ENCODE data around the gene DNAJC1. TPM values are rescaled to one million over a fixed set of nuclear protein-coding genes. Genes with fewer than 3 reads are reported as not detected.
"Not testable (repeated sequence)": the region's sequence is repeated elsewhere in the genome, so short reads cannot be mapped to it uniquely, and the experiment has no call there.

The DNAJC1 gene
- total RNA-seq, 2 experiments from 2014 or later: 16.8 to 19.3 TPM

- H3K27ac Mint-ChIP-seq: no peak overlapping the region
- H3K4me3 ChIP-seq (ENCODE audit: low read length): no peak overlapping the region
These were observed 159.9 kb downstream of the DNAJC1 start for GRCh38 chr10:21843645-21844044.

GRCh38 chr10:21841273-21841672 is 162.3 kb downstream of the DNAJC1 start:
- CTCF ChIA-PET; DNase-seq; H3K9me3 Mint-ChIP-seq; POLR2A ChIA-PET; H3K36me3 ChIP-seq (ENCODE audit: insufficient read depth, low read length); H3K27me3 Mint-ChIP-seq; H3K4me3 Mint-ChIP-seq; H3K27ac ChIP-seq (ENCODE audit: low read depth in 1 of 2, low read length in 2 of 2); H3K27me3 ChIP-seq (ENCODE audit: control insufficient read depth in 1 of 2, insufficient read depth in 2 of 2, low read length in 2 of 2); H3K4me1 Mint-ChIP-seq (ENCODE audit: low read depth); H3K4me3 ChIP-seq (ENCODE audit: low read length); H3K27ac Mint-ChIP-seq; H3K9me3 ChIP-seq (ENCODE audit: control insufficient read depth in 1 of 2, insufficient read depth in 1 of 2, low read length in 2 of 2); H3K4me1 ChIP-seq (ENCODE audit: insufficient read depth, low read length); intact Hi-C loops (cut with DNase I, micrococcal nuclease); ATAC-seq (ENCODE audit: poor library complexity): not testable (repeated sequence)
- peaks cover 57% of the 10 kb centered on the region for H3K36me3 Mint-ChIP-seq (ENCODE audit: low read depth)

More at GRCh38 chr10:21843645-21844044, 159.9 kb downstream of the DNAJC1 start:
- DNase-seq (no peak), ATAC-seq (ENCODE audit: poor library complexity) (no peak)
- TF ChIP-seq CTCF (IDR thresholded peaks at IDR 0.05): no peak
- peaks cover 5% of the 10 kb centered on the region for H3K9me3 Mint-ChIP-seq
- Histone ChIP-seq H3K9me3 (ENCODE audit: control insufficient read depth in 1 of 2, insufficient read depth in 1 of 2, low read length in 2 of 2) (no peaks in the 10 kb centered on the region), H3K36me3 (ENCODE audit: insufficient read depth, low read length) (no peaks in the 10 kb centered on the region), H3K4me1 (ENCODE audit: insufficient read depth, low read length) (no peaks in the 10 kb centered on the region), H3K27me3 (ENCODE audit: control insufficient read depth in 1 of 2, insufficient read depth in 2 of 2, low read length in 2 of 2) (no peaks in the 10 kb centered on the region), H3K27ac (ENCODE audit: low read depth in 1 of 2, low read length in 2 of 2) (no peak overlapping the region)
- no peaks in the 10 kb centered on the region for H3K4me1 Mint-ChIP-seq (ENCODE audit: low read depth)
- intact Hi-C loops (cut with DNase I, micrococcal nuclease): no loop called here
- CTCF ChIA-PET: no interaction called here
- H3K27me3 Mint-ChIP-seq: no peaks in the 10 kb centered on the region
- peaks cover 64% of the 10 kb centered on the region for H3K36me3 Mint-ChIP-seq (ENCODE audit: low read depth)
- H3K4me3 Mint-ChIP-seq: no peak overlapping the region
- POLR2A ChIA-PET: no interaction called here

- H3K4me3 ChIP-seq (ENCODE audit: low read length); POLR2A ChIA-PET; H3K27me3 Mint-ChIP-seq; CTCF ChIA-PET; H3K4me3 Mint-ChIP-seq; ATAC-seq (ENCODE audit: poor library complexity); H3K27ac ChIP-seq (ENCODE audit: low read depth in 1 of 2, low read length in 2 of 2); H3K27ac Mint-ChIP-seq; H3K4me1 ChIP-seq (ENCODE audit: insufficient read depth, low read length); DNase-seq; H3K27me3 ChIP-seq (ENCODE audit: control insufficient read depth in 1 of 2, insufficient read depth in 2 of 2, low read length in 2 of 2); intact Hi-C loops (cut with DNase I, micrococcal nuclease); H3K9me3 Mint-ChIP-seq; H3K36me3 ChIP-seq (ENCODE audit: insufficient read depth, low read length); H3K4me1 Mint-ChIP-seq (ENCODE audit: low read depth): not testable (repeated sequence)
- peaks cover under 1 to 28% of the 10 kb centered on the region in 2 experiments for H3K9me3 ChIP-seq (ENCODE audit: control insufficient read depth in 1 of 2, insufficient read depth in 1 of 2, low read length in 2 of 2)
- H3K36me3 Mint-ChIP-seq (ENCODE audit: low read depth): peaks cover 74% of the 10 kb centered on the region
These were observed 166.0 kb downstream of the DNAJC1 start for GRCh38 chr10:21837487-21837886.

- H3K4me1 ChIP-seq (ENCODE audit: insufficient read depth, low read length); H3K27ac ChIP-seq (ENCODE audit: low read depth in 1 of 2, low read length in 2 of 2); intact Hi-C loops (cut with DNase I, micrococcal nuclease); H3K36me3 ChIP-seq (ENCODE audit: insufficient read depth, low read length); H3K4me3 ChIP-seq (ENCODE audit: low read length); H3K27me3 Mint-ChIP-seq; DNase-seq; CTCF ChIA-PET; POLR2A ChIA-PET; ATAC-seq (ENCODE audit: poor library complexity); H3K27me3 ChIP-seq (ENCODE audit: control insufficient read depth in 1 of 2, insufficient read depth in 2 of 2, low read length in 2 of 2); H3K4me3 Mint-ChIP-seq; H3K4me1 Mint-ChIP-seq (ENCODE audit: low read depth); H3K27ac Mint-ChIP-seq: not testable (repeated sequence)
- Mint-ChIP-seq H3K9me3 (peaks cover 12% of the 10 kb centered on the region), H3K36me3 (ENCODE audit: low read depth) (peaks cover 79% of the 10 kb centered on the region)
- peaks cover 27 to 36% of the 10 kb centered on the region in 2 experiments for H3K9me3 ChIP-seq (ENCODE audit: control insufficient read depth in 1 of 2, insufficient read depth in 1 of 2, low read length in 2 of 2)
These were observed 169.0 kb downstream of the DNAJC1 start for GRCh38 chr10:21834574-21834973.

GRCh38 chr10:21832821-21833130 is 170.8 kb downstream of the DNAJC1 start:
- no peak for TF ChIP-seq CTCF (IDR thresholded peaks at IDR 0.05)
- Histone ChIP-seq H3K27ac (ENCODE audit: low read depth in 1 of 2, low read length in 2 of 2) (no peak overlapping the region), H3K4me1 (ENCODE audit: insufficient read depth, low read length) (no peaks in the 10 kb centered on the region), H3K4me3 (ENCODE audit: low read length) (no peak overlapping the region), H3K9me3 (ENCODE audit: control insufficient read depth in 1 of 2, insufficient read depth in 1 of 2, low read length in 2 of 2) (peaks cover 35 to 44% of the 10 kb centered on the region in 2 experiments), H3K36me3 (ENCODE audit: insufficient read depth, low read length) (no peaks in the 10 kb centered on the region), H3K27me3 (ENCODE audit: control insufficient read depth in 1 of 2, insufficient read depth in 2 of 2, low read length in 2 of 2) (no peaks in the 10 kb centered on the region)
- CTCF ChIA-PET: no interaction called here
- Mint-ChIP-seq H3K27ac (no peak overlapping the region), H3K9me3 (peaks cover 13% of the 10 kb centered on the region), H3K4me3 (no peak overlapping the region), H3K27me3 (no peaks in the 10 kb centered on the region), H3K4me1 (ENCODE audit: low read depth) (no peaks in the 10 kb centered on the region), H3K36me3 (ENCODE audit: low read depth) (peaks cover 82% of the 10 kb centered on the region)
- POLR2A ChIA-PET: no interaction called here
- intact Hi-C loops (cut with DNase I, micrococcal nuclease): no loop called here
- DNase-seq (no peak), ATAC-seq (ENCODE audit: poor library complexity) (no peak)

Data from CD4-positive, alpha-beta T cell (primary cell).